Thyroid gland (tissue), 4 donors: ENCODE measurements around the gene TRIM61. TPM values are rescaled to one million over a fixed set of nuclear protein-coding genes. Genes with fewer than 3 reads are reported as not detected.
"Not testable (repeated sequence)": the region's sequence is repeated elsewhere in the genome, so short reads cannot be mapped to it uniquely, and the experiment has no call there.

Source experiments
- DNase-seq, 2 donors: peaks; one replicate each; pipeline ENCODE4 v3.0.0-alpha.2; 2019
- H3K27ac ChIP-seq, 3 donors: fragments of 200-600 bp; sonication (generic); 1 replicate in 2 of 3; 2 replicates in 1 of 3; pipeline ENCODE4 v1.5.1; 2016 to 2019; ENCODE audit warnings: mild to moderate bottlenecking in 1 of 3, moderate library complexity in 1 of 3
- H3K27me3 ChIP-seq: fragments of 200-600 bp; sonication (generic); one replicate; pipeline ENCODE4 v1.5.1; 2019
- H3K36me3 ChIP-seq, 2 donors: fragments of 200-600 bp; sonication (generic); one replicate each; pipeline ENCODE4 v1.5.1; 2016 to 2019
- H3K4me1 ChIP-seq, 2 donors: fragments of 200-600 bp; sonication (generic); one replicate each; pipeline ENCODE4 v1.5.1; 2017 to 2019
- H3K4me3 ChIP-seq, 3 donors: fragments of 200-600 bp; sonication (generic); replicated peaks in 1 of 3; 1 replicate in 2 of 3; 2 replicates in 1 of 3; pipeline ENCODE4 v1.5.1; 2016; ENCODE audit warnings: mild to moderate bottlenecking in 1 of 3
- H3K9me3 ChIP-seq: fragments of 200-600 bp; sonication (generic); one replicate; pipeline ENCODE4 v1.5.1; 2017
- POLR2A ChIP-seq, 2 donors: fragments of 450-650 bp; IDR thresholded peaks; one replicate each; pipeline ENCODE4 v1.6.1; 2017; ENCODE audit warnings: antibody characterized with exemption in 2 of 2, mild to moderate bottlenecking in 2 of 2, moderate library complexity in 1 of 2
- WGBS, 2 donors: methylation state at CpG; one replicate each; pipeline ENCODE4 v1.1.5; 2017; 5-methylcytosine and 5-hydroxymethylcytosine counted together
- intact Hi-C: fragments of 100-400 bp; cut with DNase I; formaldehyde crosslinking; loops from one replicate; pipeline ENCODE4 v1.15.1; 2023
- total RNA-seq, 4 donors: library from RNA; depleted of rRNA; stranded (reverse); fragments of >200 nt; gene quantifications; one replicate each; pipeline ENCODE4 v1.2.3, GENCODE V29; 2016
- TF ChIP-seq, protein P1 (sequence below), 6 experiments: fragments of 200-600 bp in 3 of 6; fragments of 450-650 bp in 3 of 6; sonication (generic) in 3 of 6; IDR thresholded peaks; one replicate each; pipeline ENCODE4 v1.5.1; 2016 to 2019; ENCODE audit warnings: antibody characterized with exemption in 6 of 6, mild to moderate bottlenecking in 2 of 6, inconsistent platforms in 1 of 6, moderate library complexity in 1 of 6

TRIM61 gene
- total RNA-seq, 4 donors from 2014 or later: 1.2 to 5.5 (median 4.5) TPM

DNA sequence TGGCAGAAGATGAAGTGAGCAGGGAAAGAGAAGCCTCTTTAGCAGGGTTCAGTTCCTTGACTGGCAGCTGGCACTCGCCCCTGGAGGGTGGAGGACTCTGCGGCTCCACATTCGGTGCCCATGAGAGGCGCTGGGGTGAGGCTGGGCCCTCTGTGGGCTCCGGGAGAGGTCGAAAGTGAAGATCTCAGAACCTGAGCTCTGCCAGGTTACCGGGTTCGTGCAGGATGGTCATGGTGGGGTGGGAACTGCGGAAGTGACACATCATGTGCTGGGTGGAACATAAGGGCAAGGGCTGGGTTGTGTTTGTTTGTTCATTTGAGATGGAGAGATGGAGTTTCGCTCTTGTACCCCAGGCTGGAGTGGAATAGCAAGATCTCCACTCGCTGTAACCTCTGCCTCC is 44.2 kb downstream of the TRIM61 start:
- WGBS, 2 donors: 92 to 95% methylated on average over 10 to 11 of the region's 11 CpGs

DNA sequence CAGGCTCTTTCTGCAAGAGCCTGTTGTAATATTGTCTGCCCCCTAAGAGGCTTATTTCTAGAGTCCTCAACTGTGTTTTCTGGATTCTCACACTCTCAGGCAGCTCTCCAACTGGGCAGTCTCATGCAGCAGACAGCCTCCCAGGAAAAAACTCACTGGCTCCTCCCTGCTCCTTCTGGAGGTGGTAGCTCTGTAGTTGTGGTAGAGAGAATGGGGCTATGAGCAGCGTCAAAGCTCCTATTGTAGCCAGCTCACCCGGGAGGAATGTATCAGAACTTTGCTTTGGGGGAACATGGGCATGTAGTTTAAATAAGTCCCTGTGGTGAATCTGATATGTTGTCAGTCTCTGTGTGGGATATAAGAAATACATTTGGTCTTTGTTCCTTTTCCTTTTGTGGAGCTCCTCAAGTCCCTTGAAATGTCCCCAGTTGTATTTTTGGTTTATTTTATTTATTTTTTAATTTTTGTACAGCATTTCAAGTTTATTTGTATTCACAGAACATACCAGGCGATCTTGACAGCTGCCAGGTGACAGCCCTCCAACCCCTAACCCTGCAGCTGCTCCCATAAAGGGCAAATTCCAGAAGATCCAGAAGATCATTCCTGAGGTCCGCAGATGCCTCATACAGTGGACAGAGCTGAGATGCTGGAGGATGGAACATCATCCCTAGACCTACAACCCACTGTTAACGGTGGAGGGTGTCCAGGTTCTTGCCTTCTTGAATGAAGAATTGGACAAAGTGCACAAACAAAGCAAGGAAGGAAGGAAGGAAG is 45.7 kb downstream of the TRIM61 start:
- Histone ChIP-seq H3K27ac (no peak overlapping the region), H3K27me3 (no peaks in the 10 kb centered on the region), H3K9me3 (no peaks in the 10 kb centered on the region), H3K4me3 (no peak overlapping the region), H3K4me1 (no peaks in the 10 kb centered on the region), H3K36me3 (no peaks in the 10 kb centered on the region)
- TF ChIP-seq POLR2A (IDR thresholded peaks at IDR 0.05): no peak
- TF ChIP-seq, protein P1, sequence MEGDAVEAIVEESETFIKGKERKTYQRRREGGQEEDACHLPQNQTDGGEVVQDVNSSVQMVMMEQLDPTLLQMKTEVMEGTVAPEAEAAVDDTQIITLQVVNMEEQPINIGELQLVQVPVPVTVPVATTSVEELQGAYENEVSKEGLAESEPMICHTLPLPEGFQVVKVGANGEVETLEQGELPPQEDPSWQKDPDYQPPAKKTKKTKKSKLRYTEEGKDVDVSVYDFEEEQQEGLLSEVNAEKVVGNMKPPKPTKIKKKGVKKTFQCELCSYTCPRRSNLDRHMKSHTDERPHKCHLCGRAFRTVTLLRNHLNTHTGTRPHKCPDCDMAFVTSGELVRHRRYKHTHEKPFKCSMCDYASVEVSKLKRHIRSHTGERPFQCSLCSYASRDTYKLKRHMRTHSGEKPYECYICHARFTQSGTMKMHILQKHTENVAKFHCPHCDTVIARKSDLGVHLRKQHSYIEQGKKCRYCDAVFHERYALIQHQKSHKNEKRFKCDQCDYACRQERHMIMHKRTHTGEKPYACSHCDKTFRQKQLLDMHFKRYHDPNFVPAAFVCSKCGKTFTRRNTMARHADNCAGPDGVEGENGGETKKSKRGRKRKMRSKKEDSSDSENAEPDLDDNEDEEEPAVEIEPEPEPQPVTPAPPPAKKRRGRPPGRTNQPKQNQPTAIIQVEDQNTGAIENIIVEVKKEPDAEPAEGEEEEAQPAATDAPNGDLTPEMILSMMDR (IDR thresholded peaks at IDR 0.05): no peak
- DNase-seq: no peak
- intact Hi-C loops: no loop called here
- 84 to 89% methylated on average over 5 of the region's 5 CpGs for WGBS, 2 donors

More for the DNA sequence above, 44.2 kb downstream of the TRIM61 start:
- Histone ChIP-seq H3K4me3 (no peak overlapping the region), H3K4me1 (no peaks in the 10 kb centered on the region), H3K27ac (no peak overlapping the region), H3K27me3 (no peaks in the 10 kb centered on the region), H3K36me3 (no peaks in the 10 kb centered on the region), H3K9me3 (no peaks in the 10 kb centered on the region)
- TF ChIP-seq, protein P1 (IDR thresholded peaks at IDR 0.05): no peak
- TF ChIP-seq POLR2A (IDR thresholded peaks at IDR 0.05): no peak
- DNase-seq: no peak
- intact Hi-C loops: no loop called here

DNA sequence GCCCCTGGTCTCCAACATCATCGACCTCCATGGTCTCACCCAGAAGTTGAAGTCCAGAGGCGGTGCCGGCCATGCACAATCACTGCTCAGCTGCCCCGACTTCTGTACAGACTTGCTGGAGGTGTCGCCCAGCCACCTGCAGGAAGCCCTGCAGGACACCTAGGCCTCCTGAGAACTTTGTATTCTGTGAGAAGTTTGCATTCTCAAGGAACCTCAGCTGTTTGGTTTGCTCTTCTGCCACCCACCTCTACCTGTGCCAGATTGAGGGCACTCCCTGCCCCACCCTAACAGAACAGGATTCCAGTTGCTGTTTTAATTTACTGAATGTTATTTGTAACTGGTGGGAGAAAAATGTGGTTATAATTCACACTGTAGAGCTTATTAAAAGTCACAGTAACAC is 46.8 kb downstream of the TRIM61 start:
- WGBS, 2 donors: 92 to 96% methylated on average over 5 of the region's 5 CpGs
- Histone ChIP-seq H3K9me3 (no peaks in the 10 kb centered on the region), H3K4me1 (no peaks in the 10 kb centered on the region), H3K27ac (no peak overlapping the region), H3K27me3 (no peaks in the 10 kb centered on the region), H3K4me3 (no peak overlapping the region), H3K36me3 (no peaks in the 10 kb centered on the region)
- intact Hi-C loops: no loop called here
- no peak for DNase-seq
- TF ChIP-seq, protein P1 (IDR thresholded peaks at IDR 0.05): no peak
- no peak for TF ChIP-seq POLR2A (IDR thresholded peaks at IDR 0.05)

DNA sequence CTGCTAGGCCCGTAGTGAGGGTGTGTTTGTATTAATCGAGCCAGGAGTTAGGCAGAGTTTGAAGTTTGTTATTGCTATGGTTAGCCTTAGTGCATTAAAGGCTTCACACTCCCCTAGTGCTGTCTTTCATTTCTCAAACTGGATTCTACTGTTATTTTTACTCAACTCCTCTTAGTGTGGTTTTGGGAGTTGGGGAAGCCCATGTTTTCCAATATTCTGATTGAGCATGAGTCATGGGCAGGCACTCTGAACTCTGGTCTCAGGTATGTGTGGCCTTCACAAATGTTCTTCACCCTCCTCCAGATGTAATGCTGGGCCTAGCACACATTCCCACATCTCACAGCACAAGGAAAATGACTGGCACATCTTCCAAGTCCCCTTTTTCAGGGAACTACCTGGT is 50.4 kb downstream of the TRIM61 start:
- H3K9me3 ChIP-seq, H3K27me3 ChIP-seq, DNase-seq, H3K4me3 ChIP-seq, H3K36me3 ChIP-seq, H3K4me1 ChIP-seq, intact Hi-C loops, H3K27ac ChIP-seq: not testable (repeated sequence)
- WGBS, 2 donors: 79 to 83% methylated on average over 2 of the region's 2 CpGs

DNA sequence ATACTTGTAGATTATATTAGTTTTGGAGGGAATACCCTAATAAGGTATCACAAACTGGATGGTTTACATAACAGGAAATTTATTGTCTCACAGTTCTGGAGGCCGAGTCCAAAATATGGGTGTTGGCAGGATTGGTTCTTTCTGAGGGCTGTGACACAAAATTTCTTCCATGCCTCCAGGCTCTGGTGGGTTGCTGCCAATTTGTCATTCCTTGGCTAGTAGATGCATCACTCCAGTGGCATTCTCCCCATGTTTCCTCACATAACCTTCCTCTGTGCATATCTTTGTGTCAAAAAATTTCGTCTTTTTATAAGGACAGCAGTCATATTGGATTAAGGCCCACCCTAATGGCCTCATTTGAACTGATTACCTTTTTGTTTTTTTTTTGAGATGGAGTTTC is 51.2 kb downstream of the TRIM61 start:
- TF ChIP-seq POLR2A (IDR thresholded peaks at IDR 0.05): no peak
- TF ChIP-seq, protein P1 (IDR thresholded peaks at IDR 0.05): no peak
- H3K27me3 ChIP-seq: no peaks in the 10 kb centered on the region
- H3K9me3 ChIP-seq: no peaks in the 10 kb centered on the region
- H3K27ac ChIP-seq: no peak overlapping the region
- H3K36me3 ChIP-seq: no peaks in the 10 kb centered on the region
- no peak for DNase-seq
- intact Hi-C loops: no loop called here
- H3K4me3 ChIP-seq: no peak overlapping the region
- H3K4me1 ChIP-seq: no peaks in the 10 kb centered on the region
- WGBS, 2 donors: 84 to 87% methylated on average over 2 of the region's 2 CpGs
